Mucosa of stomach (tissue), 1 donor: Measurements from ENCODE around the gene RPL28.

ENCODE experiments used
- H3K27me3 ChIP-seq: one replicate; pipeline ENCODE4 v1.7.0; 2013; ENCODE audit warnings: mild to moderate bottlenecking, low read length; ENCODE audit not compliant: control insufficient read depth, insufficient read depth
- H3K36me3 ChIP-seq: one replicate; pipeline ENCODE4 v1.7.0; 2013; ENCODE audit warnings: low read length; ENCODE audit not compliant: control insufficient read depth, insufficient read depth
- H3K4me1 ChIP-seq: one replicate; pipeline ENCODE4 v1.7.0; 2013; ENCODE audit warnings: mild to moderate bottlenecking, low read length; ENCODE audit not compliant: control insufficient read depth, insufficient read depth
- H3K4me3 ChIP-seq: one replicate; pipeline ENCODE4 v1.7.0; 2013; ENCODE audit warnings: low read length
- H3K9ac ChIP-seq: one replicate; pipeline ENCODE4 v1.7.0; 2013; ENCODE audit warnings: mild to moderate bottlenecking, low read length, moderate library complexity
- H3K9me3 ChIP-seq: one replicate; pipeline ENCODE4 v1.7.0; 2013; ENCODE audit warnings: mild to moderate bottlenecking, low read length, moderate library complexity; ENCODE audit not compliant: control insufficient read depth
- donor health status: Pancreatic carcinoma.

RPL28 gene

DNA sequence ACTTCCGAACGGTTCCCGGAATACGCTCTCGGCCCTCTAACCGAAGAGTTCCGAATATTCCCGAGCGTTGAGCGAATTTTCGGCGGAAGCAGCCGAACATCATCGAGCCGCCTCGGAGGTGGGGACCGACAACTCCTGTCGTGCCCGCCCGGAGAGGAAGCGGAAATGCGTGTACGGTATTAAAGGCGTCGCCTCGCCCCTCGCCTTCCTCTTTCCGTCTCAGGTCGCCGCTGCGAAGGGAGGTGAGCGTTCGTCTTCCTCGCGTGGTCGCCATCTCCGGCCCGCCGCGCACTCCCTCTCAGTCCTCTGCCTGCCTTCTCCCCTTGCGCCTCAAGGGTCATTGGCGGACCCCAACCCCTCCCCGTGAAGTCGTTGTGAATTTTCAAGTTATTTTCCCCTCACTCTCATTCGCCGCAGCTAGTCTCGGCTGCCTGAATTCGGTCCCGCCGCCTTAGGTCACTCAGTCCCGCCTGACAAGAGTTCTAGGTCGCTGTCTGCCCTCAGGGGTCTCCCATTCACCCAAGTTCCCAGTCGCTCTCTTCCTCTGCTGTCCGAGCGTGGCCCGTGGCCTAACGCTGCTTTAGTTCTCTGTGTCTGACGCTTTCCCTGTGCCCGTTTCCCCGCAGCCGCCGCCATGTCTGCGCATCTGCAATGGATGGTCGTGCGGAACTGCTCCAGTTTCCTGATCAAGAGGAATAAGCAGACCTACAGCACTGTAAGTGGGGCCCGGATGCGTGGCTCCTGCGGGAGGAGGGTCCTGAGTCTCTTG lies at the start of gene RPL28:
RPL28 (plus strand) TSS at position 209 of the 769 bp plus-strand sequence; CDS start at position 635, 426 bp downstream.
- Histone ChIP-seq H3K9ac (peak within 1 kb of the TSS; percentile 74), H3K9me3 (no peaks in the 10 kb centered on the region), H3K4me1 (peaks cover 52% of the 10 kb centered on the region), H3K36me3 (peaks cover 10% of the 10 kb centered on the region), H3K4me3 (peak within 1 kb of the TSS; percentile 85), H3K27me3 (no peaks in the 10 kb centered on the region)

DNA sequence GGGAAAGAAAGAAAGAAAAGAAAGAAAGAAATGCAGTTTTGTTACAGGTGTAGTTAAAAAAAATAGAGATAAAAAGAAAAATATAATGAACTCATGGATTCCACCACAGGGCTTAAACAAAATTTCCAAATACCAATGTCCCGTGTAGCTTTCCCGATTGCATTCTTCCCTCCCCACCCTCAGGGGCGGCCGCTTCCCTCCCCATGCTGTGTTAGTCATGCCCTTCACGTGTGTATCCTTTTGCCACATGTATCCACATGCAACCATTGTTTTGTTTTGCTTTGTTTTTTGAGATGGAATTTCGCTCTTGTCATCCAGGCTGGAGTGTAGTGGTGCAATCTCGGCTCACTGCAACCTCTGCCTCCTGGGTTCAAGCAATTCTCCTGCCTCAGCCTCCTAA lies 49.6 kb upstream of the RPL28 start:
- Histone ChIP-seq H3K27me3 (no peaks in the 10 kb centered on the region), H3K9ac (no peak overlapping the region), H3K4me3 (no peak overlapping the region), H3K9me3 (no peaks in the 10 kb centered on the region), H3K4me1 (peaks cover 26% of the 10 kb centered on the region), H3K36me3 (no peaks in the 10 kb centered on the region)

DNA sequence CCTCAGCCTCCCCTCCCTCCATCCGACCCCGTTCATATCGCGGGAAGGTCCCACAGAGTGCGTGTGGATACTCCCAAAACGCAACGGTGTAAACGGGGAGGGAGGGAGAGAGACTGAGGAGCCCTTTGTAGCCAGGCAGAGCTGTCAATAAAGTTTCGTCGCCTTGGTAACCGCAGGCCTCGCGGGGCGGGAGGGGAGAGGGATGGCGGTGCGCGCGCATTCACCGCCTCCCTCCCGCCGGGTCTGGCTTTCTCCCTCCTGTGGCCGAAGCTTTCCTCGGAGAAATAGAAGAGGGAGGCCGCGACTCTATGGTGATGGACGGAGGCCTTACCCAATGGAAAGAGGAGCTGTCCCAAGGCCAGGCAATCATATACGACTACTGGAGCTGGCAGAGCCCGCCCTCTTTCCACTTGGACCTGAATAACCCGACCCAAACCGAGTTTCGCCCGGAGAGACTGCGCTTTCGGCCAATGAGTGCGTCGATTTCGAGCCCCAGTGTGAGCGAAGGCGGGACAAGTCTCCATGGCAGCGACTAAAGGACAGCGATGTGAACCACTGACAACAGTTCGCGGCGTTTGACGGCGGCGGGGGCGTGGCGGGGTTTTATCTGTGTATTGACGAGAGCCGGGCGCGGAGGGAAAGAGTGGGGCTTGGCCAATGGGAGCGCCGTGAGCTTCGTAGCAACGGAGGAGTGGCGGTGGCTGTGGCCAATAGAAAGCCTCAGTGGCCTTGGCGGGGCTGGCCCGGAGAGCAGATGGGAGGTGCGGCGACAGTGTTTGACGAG lies 46.4 kb upstream of the RPL28 start, which contains the start of gene KMT5C:
KMT5C (plus strand) TSS at position 772 of the 784 bp plus-strand sequence. CDS start 2,061 bp downstream, outside the sequence.
- no peaks in the 10 kb centered on the region for H3K27me3 ChIP-seq
- H3K4me3 ChIP-seq = peak within 1 kb of the TSS; percentile 60
- H3K9me3 ChIP-seq = no peaks in the 10 kb centered on the region
- peak within 1 kb of the TSS; percentile 97 for H3K9ac ChIP-seq
- peaks cover 19% of the 10 kb centered on the region for H3K4me1 ChIP-seq
- H3K36me3 ChIP-seq = no peaks in the 10 kb centered on the region

DNA sequence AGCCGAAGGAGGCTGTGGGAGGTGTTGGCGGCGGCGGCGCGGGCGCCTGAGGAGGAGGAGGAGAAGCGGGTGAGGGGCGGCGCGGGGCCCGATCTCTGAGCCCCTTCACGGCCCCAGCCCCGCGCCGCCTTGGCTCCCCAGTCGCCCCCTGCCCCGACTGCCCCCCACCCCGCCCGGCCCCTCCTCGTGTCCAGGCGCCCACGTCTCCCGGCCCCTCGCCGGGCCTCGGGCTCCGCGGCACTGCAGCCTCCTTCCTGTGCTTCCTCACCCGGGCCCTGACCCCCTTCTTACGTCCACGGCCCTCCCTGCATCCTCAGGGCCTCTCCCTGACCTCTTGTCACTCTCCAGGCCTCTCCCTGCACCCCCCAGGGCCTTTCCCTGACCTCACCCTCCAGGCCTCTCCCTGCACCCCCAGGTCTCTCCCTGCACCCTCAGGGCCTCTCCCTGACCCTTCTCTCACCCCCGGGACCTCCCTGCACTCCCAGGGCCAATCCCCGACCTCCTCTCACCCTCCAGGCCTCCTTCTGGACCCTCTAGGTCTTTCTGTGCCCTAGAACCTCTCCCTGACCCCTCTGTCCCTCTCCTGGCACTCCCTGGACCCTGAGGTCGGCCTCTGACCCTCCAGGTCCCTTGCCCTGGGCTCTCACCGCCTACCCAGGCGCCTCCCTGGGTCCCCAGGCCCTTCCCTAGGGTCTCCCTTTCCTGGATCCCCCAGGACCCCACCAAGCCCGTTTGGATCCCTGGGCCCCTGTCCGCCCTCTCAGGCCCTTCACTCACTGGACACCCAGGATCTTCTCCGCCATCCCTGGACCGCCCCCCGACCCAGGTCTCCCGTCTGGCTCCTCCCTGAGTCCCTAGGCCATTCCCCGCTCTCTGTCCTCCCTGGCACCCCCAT lies 45.6 kb upstream of the RPL28 start:
- Histone ChIP-seq H3K9ac (peak overlapping the region; percentile 97), H3K4me1 (peaks cover 17% of the 10 kb centered on the region), H3K9me3 (no peaks in the 10 kb centered on the region), H3K36me3 (no peaks in the 10 kb centered on the region), H3K27me3 (no peaks in the 10 kb centered on the region), H3K4me3 (peak overlapping the region; percentile 60)

DNA sequence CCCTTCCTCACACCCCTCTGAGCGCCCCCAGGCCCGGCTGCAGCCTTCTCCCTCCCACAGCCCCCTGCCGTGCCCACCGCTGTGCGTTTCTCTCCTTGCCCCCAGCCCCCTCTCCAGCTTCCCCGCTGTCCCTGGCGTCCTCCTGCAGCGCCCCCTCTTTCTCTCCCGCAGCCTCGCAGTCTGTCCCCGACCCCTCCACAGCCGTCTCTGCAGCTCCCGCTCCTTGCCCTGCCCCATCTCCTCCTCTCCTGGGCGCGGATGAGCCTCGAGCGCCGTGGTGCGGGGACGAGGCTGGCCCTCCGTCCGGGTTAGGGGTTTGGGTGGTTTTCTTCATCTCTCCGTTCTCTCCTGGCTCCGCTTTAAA lies 45.0 kb upstream of the RPL28 start:
- no peaks in the 10 kb centered on the region for H3K27me3 ChIP-seq
- peak overlapping the region; percentile 97 for H3K9ac ChIP-seq
- H3K4me3 ChIP-seq = peak overlapping the region; percentile 60
- no peaks in the 10 kb centered on the region for H3K36me3 ChIP-seq
- no peaks in the 10 kb centered on the region for H3K9me3 ChIP-seq
- H3K4me1 ChIP-seq = peaks cover 21% of the 10 kb centered on the region

DNA sequence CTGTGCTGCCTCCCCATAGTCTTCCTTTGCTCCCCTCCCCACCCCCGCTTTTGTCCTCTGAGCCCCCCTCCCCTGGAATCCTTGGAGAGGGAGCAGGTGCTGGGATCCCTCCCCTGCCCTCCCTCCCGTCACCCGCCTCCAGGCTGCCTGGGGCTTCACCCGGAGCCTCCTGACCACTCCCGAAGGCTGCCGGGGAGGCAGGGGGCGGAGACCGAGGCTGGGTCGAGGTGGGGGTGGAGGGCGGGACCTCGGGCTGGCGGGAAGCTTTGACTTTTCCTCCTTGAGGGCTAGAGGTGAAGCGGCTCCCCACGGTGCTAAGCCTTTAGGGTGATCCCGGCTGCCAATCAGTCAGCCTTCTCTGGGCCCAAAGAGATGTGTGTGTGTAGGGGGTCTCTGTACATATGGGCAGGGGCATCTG lies 44.6 kb upstream of the RPL28 start:
- Histone ChIP-seq H3K9ac (peak overlapping the region; percentile 97), H3K4me1 (peaks cover 25% of the 10 kb centered on the region), H3K9me3 (no peaks in the 10 kb centered on the region), H3K27me3 (no peaks in the 10 kb centered on the region), H3K36me3 (no peaks in the 10 kb centered on the region), H3K4me3 (peak overlapping the region; percentile 60)

DNA sequence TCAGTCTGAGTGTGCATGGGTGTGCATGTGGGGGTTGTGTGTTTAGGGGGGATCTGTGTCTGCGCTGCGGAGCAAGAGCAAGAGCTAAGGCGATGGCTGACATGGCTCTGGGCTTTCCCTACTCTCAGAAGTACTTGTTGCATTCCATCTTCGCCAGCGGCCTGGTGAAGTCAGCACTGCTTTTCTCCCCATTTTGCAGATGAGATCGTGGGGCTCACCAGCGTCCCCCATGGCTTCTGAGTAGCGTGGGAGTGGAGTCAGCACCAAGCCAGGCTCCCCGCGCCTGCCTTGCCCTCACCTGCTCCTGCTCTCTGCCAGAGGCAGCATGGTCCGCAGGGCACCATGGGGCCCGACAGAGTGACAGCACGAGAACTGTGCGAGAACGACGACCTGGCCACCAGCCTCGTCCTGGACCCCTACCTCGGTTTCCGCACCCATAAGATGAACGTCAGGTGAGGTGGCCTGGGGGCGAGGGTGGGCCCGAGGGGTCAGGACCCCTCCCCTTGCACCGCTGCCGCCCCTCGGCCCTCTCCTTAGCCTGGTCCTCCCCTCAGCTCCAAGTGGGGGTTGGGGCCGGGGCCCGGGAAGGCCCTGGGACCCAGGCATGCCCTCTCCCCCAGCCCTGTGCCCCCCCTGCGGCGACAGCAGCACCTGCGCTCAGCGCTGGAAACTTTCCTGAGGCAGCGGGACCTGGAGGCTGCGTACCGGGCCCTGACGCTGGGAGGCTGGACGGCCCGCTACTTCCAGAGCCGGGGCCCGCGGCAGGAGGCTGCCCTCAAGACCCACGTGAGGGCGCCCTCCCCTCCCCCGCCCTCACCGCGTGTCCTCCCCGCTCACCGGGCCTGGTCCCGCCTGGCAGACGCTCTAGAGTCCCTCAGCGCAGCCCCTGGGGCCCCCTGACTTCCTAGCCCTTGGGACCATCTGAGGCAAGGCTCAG lies 43.9 kb upstream of the RPL28 start:
- Histone ChIP-seq H3K9me3 (no peaks in the 10 kb centered on the region), H3K27me3 (no peaks in the 10 kb centered on the region), H3K9ac (no peak overlapping the region), H3K4me1 (peaks cover 25% of the 10 kb centered on the region), H3K36me3 (no peaks in the 10 kb centered on the region), H3K4me3 (no peak overlapping the region)

DNA sequence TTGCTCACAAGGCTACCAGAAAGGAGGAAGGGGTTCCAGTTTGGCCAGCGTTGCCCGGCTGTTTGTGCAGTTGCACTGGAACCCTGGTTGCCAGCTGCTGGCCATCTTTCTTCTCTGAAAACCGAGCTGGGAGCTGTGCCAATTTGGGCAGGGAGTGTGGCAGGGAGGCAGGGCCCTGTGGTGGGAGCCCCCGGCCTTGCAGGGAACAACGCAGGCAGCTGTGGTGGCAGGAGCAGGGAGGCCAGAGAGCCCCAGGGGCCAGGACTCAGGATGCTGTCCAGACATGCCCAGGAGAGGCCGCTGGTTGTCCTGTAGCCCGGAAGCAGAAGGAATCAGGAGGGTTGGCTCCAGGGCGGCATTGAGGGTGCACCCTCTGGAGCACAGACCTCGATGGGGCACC lies 41.3 kb upstream of the RPL28 start:
- H3K9ac ChIP-seq = no peak overlapping the region

DNA sequence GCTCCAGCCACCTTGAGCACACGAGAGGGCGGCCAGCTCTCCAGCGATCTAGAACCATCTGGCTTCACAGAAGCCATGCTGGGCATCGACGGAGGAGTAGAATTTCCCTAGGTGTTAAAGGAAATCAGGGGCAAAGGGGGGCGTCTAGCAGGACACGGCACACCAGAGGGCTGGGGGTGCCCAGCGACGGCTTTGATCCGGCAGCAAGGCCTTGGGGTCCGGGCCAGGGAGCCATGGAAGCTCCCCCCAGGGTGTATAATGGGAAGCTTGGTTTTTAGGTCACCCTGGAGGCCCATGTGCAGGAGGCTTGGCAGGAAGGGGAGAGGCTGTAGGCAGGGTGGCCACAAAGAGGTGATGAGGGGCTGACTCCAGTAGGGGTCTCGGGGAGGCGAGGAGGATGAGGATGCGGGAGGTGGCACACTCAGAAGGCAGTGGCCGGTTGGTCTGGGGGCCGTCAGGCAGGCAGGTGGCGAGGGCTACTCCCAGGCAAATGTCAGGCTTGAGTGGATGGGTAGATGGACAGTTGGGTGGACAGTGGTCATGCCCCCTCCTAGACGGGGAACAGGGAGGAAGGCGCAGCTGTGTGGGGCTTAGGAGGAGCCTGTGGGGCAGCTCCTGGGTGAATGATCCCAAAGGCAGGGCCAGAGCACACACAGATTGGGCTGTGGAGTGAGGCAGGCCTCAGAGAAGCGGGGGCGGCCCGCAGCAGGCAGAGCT lies 40.5 kb upstream of the RPL28 start:
- H3K4me3 ChIP-seq = no peak overlapping the region
- no peaks in the 10 kb centered on the region for H3K36me3 ChIP-seq
- H3K9ac ChIP-seq = no peak overlapping the region
- H3K9me3 ChIP-seq = no peaks in the 10 kb centered on the region
- H3K27me3 ChIP-seq = peaks cover under 1% of the 10 kb centered on the region
- peaks cover 16% of the 10 kb centered on the region for H3K4me1 ChIP-seq

More for the DNA sequence above, 41.3 kb upstream of the RPL28 start:
- H3K27me3 ChIP-seq = no peaks in the 10 kb centered on the region
- H3K9me3 ChIP-seq = no peaks in the 10 kb centered on the region
- peaks cover 18% of the 10 kb centered on the region for H3K4me1 ChIP-seq
- no peaks in the 10 kb centered on the region for H3K36me3 ChIP-seq
- no peak overlapping the region for H3K4me3 ChIP-seq

DNA sequence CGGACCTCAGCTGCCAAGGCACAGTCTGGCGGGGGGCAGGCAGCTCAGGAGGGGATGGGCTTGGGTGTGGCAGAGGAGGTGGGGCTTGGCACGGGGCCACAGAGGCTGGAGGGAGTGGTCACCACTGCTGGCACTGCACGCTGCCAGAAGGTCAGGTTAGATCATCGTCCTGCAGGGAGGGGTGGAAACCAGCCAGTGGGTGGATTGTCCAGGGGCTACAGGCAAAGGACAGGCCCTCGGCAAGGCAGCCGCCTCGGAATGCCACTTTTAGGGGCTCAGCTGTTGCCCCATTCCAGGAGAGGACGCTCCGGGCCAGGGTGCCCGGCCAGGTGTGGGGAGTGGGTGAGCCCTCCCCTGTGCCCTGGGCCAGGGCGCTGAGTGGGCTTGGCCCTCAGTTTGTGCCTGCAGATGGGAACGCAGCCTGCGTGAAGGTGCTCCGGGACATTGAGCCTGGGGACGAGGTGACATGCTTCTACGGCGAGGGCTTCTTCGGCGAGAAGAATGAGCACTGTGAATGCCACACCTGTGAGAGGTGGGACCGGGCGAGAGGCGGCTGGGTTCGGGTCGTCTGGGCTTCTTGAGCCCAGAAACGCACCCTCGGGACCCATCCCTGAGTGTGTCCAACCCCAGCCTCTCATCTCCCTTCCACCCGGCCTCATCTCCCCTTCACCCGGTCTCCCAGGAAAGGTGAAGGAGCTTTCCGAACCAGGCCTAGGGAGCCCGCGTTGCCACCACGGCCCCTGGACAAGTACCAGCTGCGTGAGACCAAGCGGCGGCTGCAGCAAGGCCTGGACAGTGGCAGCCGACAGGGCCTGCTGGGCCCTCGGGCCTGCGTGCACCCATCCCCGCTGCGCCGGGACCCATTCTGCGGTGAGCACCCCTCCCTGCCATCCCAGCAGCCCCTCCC lies 39.7 kb upstream of the RPL28 start:
- Histone ChIP-seq H3K9ac (no peak overlapping the region), H3K4me3 (no peak overlapping the region), H3K4me1 (peaks cover 16% of the 10 kb centered on the region), H3K9me3 (no peaks in the 10 kb centered on the region), H3K36me3 (no peaks in the 10 kb centered on the region), H3K27me3 (peaks cover 8% of the 10 kb centered on the region)
